PC-9 (cell line): ENCODE measurements around the gene C20orf144. TPM values are rescaled to one million over a fixed set of nuclear protein-coding genes. Genes with fewer than 3 reads are reported as not detected.

ENCODE experiments used
- BruUV-seq: library from RNA; stranded (reverse); fragments of 400-500 nt; replicated peaks from 2 replicates; lab custom pipeline; 2021; lab: Mats Ljungman, UMichigan
- CTCF ChIA-PET: fragments of 300-600 bp; sonication (Branson Sonifier 250); formaldehyde crosslinking; loops from one replicate; lab custom pipeline; 2022; ENCODE audit warnings: antibody characterized with exemption; lab: Charles Lee
- POLR2A ChIA-PET: fragments of 300-600 bp; sonication (Branson Sonifier 250); formaldehyde crosslinking; loops from one replicate; lab custom pipeline; 2022; ENCODE audit warnings: antibody characterized with exemption; ENCODE audit not compliant: unreplicated experiment; lab: Charles Lee
- DNase-seq, 2 experiments: peaks; one replicate each; pipeline versions ENCODE4 v3.0.0 to v3.0.0-alpha.2; 2015 to 2022; ENCODE audit warnings: mixed read lengths in 1 of 2
- H2AFZ ChIP-seq: fragments of 200-600 bp; sonication (generic); 2 replicates; pipeline ENCODE4 v1.8.1; 2017; ENCODE audit warnings: antibody characterized with exemption
- H3F3A ChIP-seq: fragments of 200-600 bp; sonication (generic); 2 replicates; pipeline ENCODE4 v1.8.1; 2017; ENCODE audit warnings: antibody characterized with exemption, mild to moderate bottlenecking, low read depth; ENCODE audit not compliant: insufficient read depth
- H3K27ac ChIP-seq: fragments of 200-600 bp; sonication (generic); 2 replicates; pipeline ENCODE4 v1.6.1; 2016; ENCODE audit warnings: mixed run types
- H3K27me3 ChIP-seq: fragments of 200-600 bp; sonication (generic); 2 replicates; pipeline ENCODE4 v1.6.1; 2016; ENCODE audit warnings: low read depth, mixed run types; ENCODE audit not compliant: insufficient read depth
- H3K36me3 ChIP-seq: fragments of 200-600 bp; sonication (generic); 2 replicates; pipeline ENCODE4 v1.6.1; 2016; ENCODE audit warnings: low read depth, mixed run types
- H3K4me1 ChIP-seq: fragments of 200-600 bp; sonication (generic); replicated peaks from 2 replicates; pipeline ENCODE4 v1.6.1; 2016; ENCODE audit warnings: mixed run types; ENCODE audit not compliant: insufficient read depth
- H3K4me2 ChIP-seq: fragments of 200-600 bp; sonication (generic); 2 replicates; pipeline ENCODE4 v1.6.1; 2017; ENCODE audit warnings: mixed run types
- H3K4me3 ChIP-seq: fragments of 200-600 bp; sonication (generic); 2 replicates; pipeline ENCODE4 v1.6.1; 2016; ENCODE audit warnings: mixed run types
- H3K79me2 ChIP-seq: fragments of 200-600 bp; sonication (generic); 2 replicates; pipeline ENCODE4 v1.6.1; 2017; ENCODE audit warnings: low read depth, mixed run types
- H3K9me2 ChIP-seq: fragments of 200-600 bp; sonication (generic); 2 replicates; pipeline ENCODE4 v1.8.1; 2017; ENCODE audit warnings: mild to moderate bottlenecking; ENCODE audit not compliant: insufficient read depth
- H3K9me3 ChIP-seq: fragments of 200-600 bp; sonication (generic); 2 replicates; pipeline ENCODE4 v1.8.1; 2016; ENCODE audit warnings: low read depth; ENCODE audit not compliant: insufficient read depth
- H4K20me1 ChIP-seq: fragments of 200-600 bp; sonication (generic); 2 replicates; pipeline ENCODE4 v1.8.1; 2017; ENCODE audit not compliant: insufficient read depth
- CTCF ChIP-seq: fragments of 200-600 bp; sonication (generic); conservative IDR thresholded peaks from 2 replicates; pipeline ENCODE4 v1.6.1; 2017; ENCODE audit warnings: mixed run types, antibody characterized with exemption, mild to moderate bottlenecking, moderate library complexity
- EZH2 ChIP-seq: fragments of 200-600 bp; sonication (generic); IDR thresholded peaks from 2 replicates; pipeline ENCODE4 v1.8.0; 2017; ENCODE audit warnings: antibody characterized with exemption, low read depth
- intact Hi-C: fragments of 100-400 bp; cut with micrococcal nuclease; formaldehyde crosslinking; loops from one replicate; pipeline ENCODE4 v1.10.0; 2022; ENCODE audit not compliant: unreplicated experiment
- total RNA-seq: library from RNA; stranded (reverse); gene quantifications from 2 replicates; pipeline ENCODE4 v1.2.3, GENCODE V29; 2021

The C20orf144 gene
- total RNA-seq, 1 experiment from 2014 or later: 0.20 TPM

GRCh38 chr20:33673410-33674293 lies 11.5 kb downstream of the C20orf144 start:
- Histone ChIP-seq H3K9me2 (no peaks in the 10 kb centered on the region), H3K4me3 (peak overlapping the region; percentile 96), H3K9me3 (no peaks in the 10 kb centered on the region), H3K4me1 (peaks cover 16% of the 10 kb centered on the region; the same call in 1 of the 2 replicates), H3K79me2 (peaks cover 33% of the 10 kb centered on the region), H3K4me2 (peak overlapping the region; percentile 84), H3K27ac (peak overlapping the region; percentile 48), H4K20me1 (no peaks in the 10 kb centered on the region), H2AFZ (peak overlapping the region; percentile 85), H3F3A (peaks cover 27% of the 10 kb centered on the region; the same call in 1 of the 2 replicates), H3K27me3 (no peaks in the 10 kb centered on the region), H3K36me3 (0 out of 2 replicates have a peak, but pooled peaks cover 6% of the 10 kb centered on the region)
- BruUV-seq: no TSS peak
- intact Hi-C loops: loop anchor here (5.0 kb wide), 1 partner anchor 59 kb away; the partner anchor contains the start of gene ZNF341
- DNase-seq: peak in 1 of 2 experiments; percentile 31
- POLR2A ChIA-PET: interaction anchor here (0.6 kb wide), 1 partner anchor 184 kb away, joined by 4 read pairs; the partner anchor contains the start of gene CBFA2T2
- no peak for TF ChIP-seq CTCF
- TF ChIP-seq EZH2: no peak
- CTCF ChIA-PET: interaction anchor here (0.6 kb wide), 2 partner anchors 202 to 577 kb away, joined by 6 to 8 read pairs; no protein-coding TSS in a partner anchor

GRCh38 chr20:33674294-33675135 lies 12.4 kb downstream of the C20orf144 start, which contains the start of gene NECAB3:
NECAB3 (minus strand) TSS chr20:33674428; CDS start chr20:33674352, 76 bp downstream.
- Histone ChIP-seq H2AFZ (peak within 1 kb of the TSS; percentile 85), H3K79me2 (peaks cover 33% of the 10 kb centered on the region), H3K4me1 (peaks cover 16% of the 10 kb centered on the region; the same call in 1 of the 2 replicates), H3K4me3 (peak within 1 kb of the TSS; percentile 96), H3K27ac (peak within 1 kb of the TSS; percentile 48), H3K36me3 (0 out of 2 replicates have a peak, but pooled peaks cover 5% of the 10 kb centered on the region), H3K9me3 (no peaks in the 10 kb centered on the region), H3K4me2 (peak within 1 kb of the TSS; percentile 84), H3K27me3 (no peaks in the 10 kb centered on the region), H4K20me1 (no peaks in the 10 kb centered on the region), H3F3A (peaks cover 27% of the 10 kb centered on the region; the same call in 1 of the 2 replicates), H3K9me2 (no peaks in the 10 kb centered on the region)
- no peak for TF ChIP-seq EZH2
- no peak for TF ChIP-seq CTCF
- intact Hi-C loops: loop anchor here (5.0 kb wide), 1 partner anchor 58 kb away; the partner anchor contains the start of gene ZNF341
- peak in 1 of 2 experiments; percentile 90 for DNase-seq
- ChIA-PET POLR2A (interaction anchor here (0.6 kb wide), 2 partner anchors 79 to 185 kb away, joined by 4 to 6 read pairs; partner anchors contain the start of gene CBFA2T2), CTCF (interaction anchor here (0.6 kb wide), 1 partner anchor 203 kb away, joined by 6 read pairs; no protein-coding TSS in a partner anchor)
- BruUV-seq: no TSS peak
